DND-41 (cell line): ENCODE results near the gene KRR1.
"Not testable (repeated sequence)": the region's sequence is repeated elsewhere in the genome, so short reads cannot be mapped to it uniquely, and the experiment has no call there.

Source experiments
- ATAC-seq: fragments of 200-7000 bp; cut with Tn5 transposase; 3 replicates; pipeline ENCODE4 v1.9.1; 2021; ENCODE audit warnings: low read depth; ENCODE audit not compliant: insufficient read depth
- DNase-seq: peaks from one replicate; pipeline ENCODE4 v3.0.0-alpha.2; 2020
- H2AFZ ChIP-seq: 2 replicates; pipeline ENCODE4 v1.6.0; 2012; ENCODE audit warnings: low read depth, low read length
- H3K27ac ChIP-seq: 2 replicates; pipeline ENCODE4 v1.5.1; 2012; ENCODE audit warnings: low read length, inconsistent platforms
- H3K27me3 ChIP-seq: fragments of 200-600 bp; sonication (generic); 2 replicates; pipeline ENCODE4 v1.6.0; 2012; ENCODE audit warnings: low read length, mild to moderate bottlenecking, inconsistent platforms; ENCODE audit not compliant: insufficient read depth, poor library complexity
- H3K36me3 ChIP-seq: 2 replicates; pipeline ENCODE4 v1.5.1; 2012; ENCODE audit warnings: low read length, inconsistent platforms; ENCODE audit not compliant: insufficient read depth
- H3K4me1 ChIP-seq: 2 replicates; pipeline ENCODE4 v1.5.1; 2012; ENCODE audit warnings: mild to moderate bottlenecking, low read length; ENCODE audit not compliant: insufficient read depth
- H3K4me2 ChIP-seq: 2 replicates; pipeline ENCODE4 v1.6.0; 2012; ENCODE audit warnings: mild to moderate bottlenecking, moderate library complexity, low read length, inconsistent platforms; ENCODE audit not compliant: insufficient read depth
- H3K4me3 ChIP-seq, 2 experiments: fragments of 200-600 bp in 1 of 2; shearing (Covaris generic) in 1 of 2; 2 replicates each; pipeline ENCODE4 v1.5.1; 2012 to 2016; ENCODE audit warnings: inconsistent platforms in 2 of 2, low read length in 2 of 2, mild to moderate bottlenecking in 2 of 2, low read depth in 1 of 2, moderate library complexity in 1 of 2
- H3K79me2 ChIP-seq: 2 replicates; pipeline ENCODE4 v1.6.0; 2012; ENCODE audit warnings: low read length, inconsistent platforms; ENCODE audit not compliant: insufficient read depth
- H3K9ac ChIP-seq: 2 replicates; pipeline ENCODE4 v1.6.0; 2012; ENCODE audit warnings: low read depth, mild to moderate bottlenecking, inconsistent platforms, low read length, moderate library complexity
- H3K9me3 ChIP-seq: 2 replicates; pipeline ENCODE4 v1.5.1; 2012; ENCODE audit warnings: low read length, moderate library complexity, mild to moderate bottlenecking, inconsistent platforms; ENCODE audit not compliant: insufficient read depth, severe bottlenecking
- H4K20me1 ChIP-seq: 2 replicates; pipeline ENCODE4 v1.6.0; 2012; ENCODE audit warnings: low read length; ENCODE audit not compliant: insufficient read depth
- CTCF ChIP-seq: IDR thresholded peaks from 2 replicates; pipeline ENCODE4 v1.5.1; 2012; ENCODE audit warnings: borderline replicate concordance, low read length, moderate library complexity, mild to moderate bottlenecking; ENCODE audit not compliant: poor library complexity, severe bottlenecking; ENCODE audit errors: extremely low read depth
- EZH2 ChIP-seq: IDR thresholded peaks from 3 replicates; pipeline ENCODE4 v1.6.1; 2012; ENCODE audit warnings: borderline replicate concordance, low read depth, mild to moderate bottlenecking, moderate library complexity, low read length, inconsistent platforms; ENCODE audit not compliant: severe bottlenecking

The KRR1 gene

GRCh38 chr12:75471902-75472890 is 39.2 kb downstream of the KRR1 start:
- Histone ChIP-seq H3K9me3 (no peaks in the 10 kb centered on the region), H3K79me2 (no peaks in the 10 kb centered on the region), H4K20me1 (no peaks in the 10 kb centered on the region), H3K4me1 (peaks cover 5% of the 10 kb centered on the region), H3K36me3 (no peaks in the 10 kb centered on the region), H3K4me3 (no peak overlapping the region), H2AFZ (no peak overlapping the region), H3K4me2 (no peak overlapping the region), H3K27me3 (no peaks in the 10 kb centered on the region), H3K9ac (no peak overlapping the region), H3K27ac (no peak overlapping the region)
- TF ChIP-seq CTCF (no peak), EZH2 (no peak)
- DNase-seq (no peak), ATAC-seq (no peak)

GRCh38 chr12:75460204-75460603 is 51.2 kb downstream of the KRR1 start:
- no peaks in the 10 kb centered on the region for H4K20me1 ChIP-seq
- peaks cover 15% of the 10 kb centered on the region for H3K9me3 ChIP-seq
- no peak overlapping the region for H3K4me2 ChIP-seq
- no peaks in the 10 kb centered on the region for H3K27me3 ChIP-seq
- H3K27ac ChIP-seq = 0 out of 2 replicates have a peak overlapping the region, but pooled peaks have one; percentile 24
- no peaks in the 10 kb centered on the region for H3K79me2 ChIP-seq
- ATAC-seq (no peak), DNase-seq (no peak)
- H3K36me3 ChIP-seq = no peaks in the 10 kb centered on the region
- H3K9ac ChIP-seq = no peak overlapping the region
- TF ChIP-seq CTCF = no peak
- TF ChIP-seq EZH2 = no peak
- peaks cover 45% of the 10 kb centered on the region for H3K4me1 ChIP-seq
- no peak overlapping the region for H3K4me3 ChIP-seq
- no peak overlapping the region for H2AFZ ChIP-seq

GRCh38 chr12:75459755-75460154 is 51.7 kb downstream of the KRR1 start:
- Histone ChIP-seq H3K36me3 (no peaks in the 10 kb centered on the region), H3K27me3 (no peaks in the 10 kb centered on the region), H3K9ac (no peak overlapping the region), H3K27ac (peak overlapping the region; percentile 55), H2AFZ (no peak overlapping the region), H3K4me1 (peaks cover 50% of the 10 kb centered on the region), H3K4me2 (no peak overlapping the region), H4K20me1 (no peaks in the 10 kb centered on the region), H3K4me3 (no peak overlapping the region), H3K79me2 (no peaks in the 10 kb centered on the region), H3K9me3 (peaks cover 15% of the 10 kb centered on the region)
- DNase-seq = no peak
- TF ChIP-seq EZH2 (no peak), CTCF (no peak)
- ATAC-seq = 0 out of 3 replicates have a peak, but pooled peaks have one; percentile 30

GRCh38 chr12:75457866-75458265 is 53.5 kb downstream of the KRR1 start:
- ATAC-seq, H4K20me1 ChIP-seq, DNase-seq, H3K4me3 ChIP-seq, H2AFZ ChIP-seq, H3K36me3 ChIP-seq, H3K79me2 ChIP-seq, H3K27me3 ChIP-seq: not testable (repeated sequence)
- Histone ChIP-seq H3K9ac (peak overlapping the region; percentile 39), H3K27ac (peak overlapping the region; percentile 85), H3K9me3 (peaks cover 15% of the 10 kb centered on the region), H3K4me1 (peaks cover 51% of the 10 kb centered on the region), H3K4me2 (peak overlapping the region; percentile 53; the same call in 1 of the 2 replicates)
